ENCODE results near the gene VLDLR. TPM values are rescaled to one million over a fixed set of nuclear protein-coding genes. Genes with fewer than 3 reads are reported as not detected.

The VLDLR gene
- total RNA-seq, 4 donors from 2014 or later, result 1.6 to 9.6 (median 3.2) TPM

DNA sequence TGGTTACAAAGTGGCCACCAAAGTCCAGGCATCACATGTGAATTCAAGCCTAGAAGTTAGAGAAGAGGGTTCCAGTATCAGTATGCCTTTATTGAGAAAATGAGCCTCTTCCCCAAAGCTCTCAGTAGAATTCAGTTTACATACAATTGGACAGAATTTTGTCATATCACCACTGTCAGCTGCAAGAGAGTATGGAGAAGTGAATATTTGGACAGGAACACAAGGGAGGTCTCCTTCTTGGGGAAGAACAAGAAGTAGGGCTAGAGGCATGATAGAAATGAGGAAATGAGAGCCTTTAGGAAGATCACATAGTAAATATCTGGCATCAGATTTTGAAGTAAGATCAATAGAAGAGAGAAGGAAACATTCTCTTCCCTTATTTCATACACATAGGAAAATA is 27.8 kb upstream of the VLDLR start:
- TF ChIP-seq POLR2A (IDR thresholded peaks at IDR 0.05) (no peak), CTCF (IDR thresholded peaks at IDR 0.05) (no peak)
- intact Hi-C loops (cut with DNase I; ENCODE audit: low total_unique reads), result no loop called here

GRCh38 chr9:2595973-2596372 is 25.6 kb upstream of the VLDLR start:
- 62 to 90% methylated on average over 2 of the region's 2 CpGs for WGBS, 2 donors
- no peak overlapping the region for H3K4me3 ChIP-seq (ENCODE audit: low read depth, poor library complexity, severe bottlenecking)
- no peak for DNase-seq (ENCODE audit: low spot score in 2 of 2)
- no peak for TF ChIP-seq POLR2A (IDR thresholded peaks at IDR 0.05)
- no peak for TF ChIP-seq CTCF (IDR thresholded peaks at IDR 0.05)
- intact Hi-C loops (cut with DNase I; ENCODE audit: low total_unique reads), result no loop called here

More for the DNA sequence above, 27.8 kb upstream of the VLDLR start:
- H3K4me3 ChIP-seq (ENCODE audit: low read depth, poor library complexity, severe bottlenecking), result no peak overlapping the region
- no peak for DNase-seq (ENCODE audit: low spot score in 2 of 2)

- no peak for DNase-seq (ENCODE audit: low spot score in 2 of 2)
- intact Hi-C loops (cut with DNase I; ENCODE audit: low total_unique reads), result no loop called here
- WGBS, 2 donors, result 65 to 74% methylated on average over 1 of the region's 1 CpG
- TF ChIP-seq CTCF (IDR thresholded peaks at IDR 0.05) (no peak), POLR2A (IDR thresholded peaks at IDR 0.05) (no peak)
- no peak overlapping the region for H3K4me3 ChIP-seq (ENCODE audit: low read depth, poor library complexity, severe bottlenecking)
These were observed 24.1 kb upstream of the VLDLR start for GRCh38 chr9:2597483-2597882.

DNA sequence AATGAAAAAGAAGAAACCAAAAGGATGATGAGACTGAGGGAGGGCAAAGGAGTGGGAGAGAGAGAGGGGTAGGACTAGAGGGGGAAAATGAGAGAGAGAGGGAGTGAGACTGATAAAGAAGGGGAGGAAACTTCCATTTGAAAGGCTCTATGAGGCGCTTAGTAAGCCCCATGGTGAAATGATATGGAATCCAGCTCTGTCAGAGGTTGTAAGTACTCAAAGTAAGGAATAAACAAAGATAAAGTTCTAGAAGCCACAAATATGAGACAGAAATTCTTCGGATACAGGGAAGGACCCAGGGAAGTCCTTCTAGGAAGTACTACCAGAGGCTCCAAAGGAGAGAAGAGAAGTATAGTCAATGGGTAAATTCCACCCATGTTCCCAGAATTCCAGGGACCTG is 21.7 kb upstream of the VLDLR start:
- DNase-seq (ENCODE audit: low spot score in 2 of 2), result no peak
- no peak for TF ChIP-seq POLR2A (IDR thresholded peaks at IDR 0.05)
- TF ChIP-seq CTCF (IDR thresholded peaks at IDR 0.05), result no peak
- H3K4me3 ChIP-seq (ENCODE audit: low read depth, poor library complexity, severe bottlenecking), result no peak overlapping the region
- intact Hi-C loops (cut with DNase I; ENCODE audit: low total_unique reads), result no loop called here
- WGBS, 2 donors, result 68 to 86% methylated on average over 2 of the region's 2 CpGs

GRCh38 chr9:2600307-2600706 is 21.3 kb upstream of the VLDLR start:
- 83% methylated on average over 2 of the region's 2 CpGs for WGBS, 2 donors
- TF ChIP-seq CTCF (IDR thresholded peaks at IDR 0.05) (no peak), POLR2A (IDR thresholded peaks at IDR 0.05) (no peak)
- intact Hi-C loops (cut with DNase I; ENCODE audit: low total_unique reads), result no loop called here
- DNase-seq (ENCODE audit: low spot score in 2 of 2), result no peak
- no peak overlapping the region for H3K4me3 ChIP-seq (ENCODE audit: low read depth, poor library complexity, severe bottlenecking)

DNA sequence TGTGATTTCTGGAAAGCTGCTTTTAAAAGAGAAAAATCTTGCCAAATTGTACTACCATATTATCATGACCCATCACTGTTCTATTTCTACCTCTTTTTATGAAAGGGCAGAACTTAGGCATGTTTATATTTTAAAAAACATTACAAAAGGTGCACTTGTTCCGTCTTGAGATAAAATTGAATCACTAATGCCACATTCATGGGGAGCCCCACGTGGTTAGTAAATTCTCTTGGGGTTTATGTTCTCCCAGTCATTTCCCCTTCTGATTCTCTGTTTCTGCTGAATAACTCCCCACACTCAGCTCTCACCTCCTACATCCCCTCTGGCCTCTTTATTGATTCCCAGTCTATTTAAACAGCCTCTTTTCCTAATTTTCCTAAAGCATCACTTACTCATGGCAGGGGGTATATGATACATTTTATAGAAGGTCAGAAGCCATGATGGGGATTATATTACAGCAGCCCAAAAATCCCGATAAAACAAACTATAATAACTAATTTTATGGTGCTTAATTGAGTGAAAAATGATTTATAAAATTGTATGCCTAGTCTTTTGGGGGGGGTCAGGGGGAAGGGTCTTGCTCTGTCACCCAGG is 19.7 kb upstream of the VLDLR start:
- H3K4me3 ChIP-seq (ENCODE audit: low read depth, poor library complexity, severe bottlenecking), result no peak overlapping the region
- 78 to 79% methylated on average over 3 of the region's 3 CpGs for WGBS, 2 donors
- DNase-seq (ENCODE audit: low spot score in 2 of 2), result no peak
- intact Hi-C loops (cut with DNase I; ENCODE audit: low total_unique reads), result no loop called here
- TF ChIP-seq CTCF (IDR thresholded peaks at IDR 0.05) (no peak), POLR2A (IDR thresholded peaks at IDR 0.05) (no peak)

Data from lower leg skin (tissue), 4 donors.